Lower leg skin (tissue), 3 donors: ENCODE data around the gene DLGAP3.

ENCODE experiments used
- POLR2A ChIP-seq, 2 donors: fragments of 450-650 bp; IDR thresholded peaks; one replicate each; pipeline ENCODE4 v1.6.1; 2016 to 2017; ENCODE audit warnings: antibody characterized with exemption in 2 of 2, mild to moderate bottlenecking in 1 of 2, moderate library complexity in 1 of 2
- TF ChIP-seq, protein P1 (sequence below), 3 donors: fragments of 450-650 bp; IDR thresholded peaks; one replicate each; pipeline ENCODE4 v1.5.1; 2016; ENCODE audit warnings: antibody characterized with exemption in 3 of 3, mild to moderate bottlenecking in 3 of 3, moderate library complexity in 2 of 3

DNA sequence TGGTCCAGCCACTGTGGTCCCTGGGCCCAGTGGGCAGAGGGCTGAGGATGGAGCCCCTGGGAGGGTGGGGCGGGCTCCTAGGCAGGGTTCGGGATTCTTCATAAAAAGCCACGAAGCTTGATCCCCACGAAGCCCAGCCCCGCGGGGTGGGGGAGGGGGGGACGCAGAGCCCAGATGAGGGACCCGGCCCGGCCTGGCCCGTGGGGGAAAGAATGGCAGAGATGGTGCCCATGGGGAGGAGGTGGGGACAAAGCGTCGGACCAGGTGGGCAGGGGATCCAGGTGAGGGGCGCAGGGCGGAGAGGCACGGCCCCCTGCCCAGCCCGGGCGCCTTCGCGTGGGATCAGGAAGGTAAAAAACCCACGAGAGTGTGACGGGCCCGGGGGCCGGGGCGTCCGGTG is 63.9 kb downstream of the DLGAP3 start:
- TF ChIP-seq, protein P1, sequence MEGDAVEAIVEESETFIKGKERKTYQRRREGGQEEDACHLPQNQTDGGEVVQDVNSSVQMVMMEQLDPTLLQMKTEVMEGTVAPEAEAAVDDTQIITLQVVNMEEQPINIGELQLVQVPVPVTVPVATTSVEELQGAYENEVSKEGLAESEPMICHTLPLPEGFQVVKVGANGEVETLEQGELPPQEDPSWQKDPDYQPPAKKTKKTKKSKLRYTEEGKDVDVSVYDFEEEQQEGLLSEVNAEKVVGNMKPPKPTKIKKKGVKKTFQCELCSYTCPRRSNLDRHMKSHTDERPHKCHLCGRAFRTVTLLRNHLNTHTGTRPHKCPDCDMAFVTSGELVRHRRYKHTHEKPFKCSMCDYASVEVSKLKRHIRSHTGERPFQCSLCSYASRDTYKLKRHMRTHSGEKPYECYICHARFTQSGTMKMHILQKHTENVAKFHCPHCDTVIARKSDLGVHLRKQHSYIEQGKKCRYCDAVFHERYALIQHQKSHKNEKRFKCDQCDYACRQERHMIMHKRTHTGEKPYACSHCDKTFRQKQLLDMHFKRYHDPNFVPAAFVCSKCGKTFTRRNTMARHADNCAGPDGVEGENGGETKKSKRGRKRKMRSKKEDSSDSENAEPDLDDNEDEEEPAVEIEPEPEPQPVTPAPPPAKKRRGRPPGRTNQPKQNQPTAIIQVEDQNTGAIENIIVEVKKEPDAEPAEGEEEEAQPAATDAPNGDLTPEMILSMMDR (IDR thresholded peaks at IDR 0.05), result no peak
- TF ChIP-seq POLR2A (IDR thresholded peaks at IDR 0.05), result no peak
